KMS-11 (cell line): ENCODE results near the gene TSNAX.

Experiments
- H2AFZ ChIP-seq: fragments of 200-600 bp; sonication (generic); 2 replicates; pipeline ENCODE4 v1.6.1; 2016; ENCODE audit warnings: antibody characterized with exemption, mixed run types, low read depth
- H3K27ac ChIP-seq: fragments of 200-600 bp; sonication (generic); 2 replicates; pipeline ENCODE4 v1.6.1; 2016; ENCODE audit warnings: mild to moderate bottlenecking, mixed run types
- H3K27me3 ChIP-seq: fragments of 200-600 bp; sonication (generic); 2 replicates; pipeline ENCODE4 v1.6.1; 2017; ENCODE audit warnings: mild to moderate bottlenecking, low read depth, mixed run types, moderate library complexity; ENCODE audit not compliant: insufficient read depth
- H3K36me3 ChIP-seq: fragments of 200-600 bp; sonication (generic); 2 replicates; pipeline ENCODE4 v1.6.1; 2017; ENCODE audit warnings: mild to moderate bottlenecking, mixed run types; ENCODE audit not compliant: insufficient read depth
- H3K4me1 ChIP-seq: fragments of 200-600 bp; sonication (generic); 2 replicates; pipeline ENCODE4 v1.6.1; 2016; ENCODE audit warnings: mild to moderate bottlenecking, low read depth, mixed run types; ENCODE audit not compliant: poor library complexity, severe bottlenecking
- H3K4me2 ChIP-seq: fragments of 200-600 bp; sonication (generic); 2 replicates; pipeline ENCODE4 v1.7.0; 2016; ENCODE audit warnings: mild to moderate bottlenecking, mixed run types
- H3K4me3 ChIP-seq: fragments of 200-600 bp; sonication (generic); IDR thresholded peaks from 2 replicates; pipeline ENCODE4 v1.6.1; 2017; ENCODE audit warnings: low read depth, low read length, mixed read lengths; ENCODE audit not compliant: insufficient read depth
- H3K79me2 ChIP-seq: fragments of 200-600 bp; sonication (generic); 2 replicates; pipeline ENCODE4 v1.6.1; 2016; ENCODE audit warnings: low read depth, mixed run types; ENCODE audit not compliant: insufficient read depth
- H3K9ac ChIP-seq: fragments of 200-600 bp; sonication (generic); 2 replicates; pipeline ENCODE4 v1.6.1; 2016; ENCODE audit warnings: mild to moderate bottlenecking, mixed run types
- H4K20me1 ChIP-seq: fragments of 200-600 bp; sonication (generic); 2 replicates; pipeline ENCODE4 v1.6.1; 2016; ENCODE audit warnings: mild to moderate bottlenecking, mixed run types; ENCODE audit not compliant: insufficient read depth
- CTCF ChIP-seq: fragments of 200-600 bp; sonication (generic); conservative IDR thresholded peaks from 2 replicates; pipeline ENCODE4 v1.6.1; 2017; ENCODE audit warnings: low read depth, mild to moderate bottlenecking, antibody characterized with exemption, low read length, moderate library complexity, mixed read lengths

Gene TSNAX

GRCh38 chr1:231527586-231528171 is 790 bp upstream of the TSNAX start:
- Histone ChIP-seq H3K79me2 (peaks cover 15% of the 10 kb centered on the region), H3K4me2 (peak overlapping the region; percentile 95), H3K36me3 (no peaks in the 10 kb centered on the region), H4K20me1 (no peaks in the 10 kb centered on the region), H3K9ac (peak overlapping the region; percentile 82; the same call in 1 of the 2 replicates), H3K27ac (peak overlapping the region; percentile 82; the same call in 1 of the 2 replicates), H3K4me1 (peaks cover 19% of the 10 kb centered on the region), H2AFZ (peak overlapping the region; percentile 99), H3K4me3 (no peak overlapping the region), H3K27me3 (no peaks in the 10 kb centered on the region)
- TF ChIP-seq CTCF = no peak

GRCh38 chr1:231533240-231533639 is 4.8 kb downstream of the TSNAX start:
- Histone ChIP-seq H3K4me1 (peaks cover 10% of the 10 kb centered on the region), H3K27me3 (no peaks in the 10 kb centered on the region), H3K4me3 (no peak overlapping the region), H4K20me1 (no peaks in the 10 kb centered on the region), H3K27ac (no peak overlapping the region), H3K36me3 (0 out of 2 replicates have a peak, but pooled peaks cover 2% of the 10 kb centered on the region), H3K9ac (no peak overlapping the region), H3K4me2 (no peak overlapping the region), H3K79me2 (peaks cover 26% of the 10 kb centered on the region), H2AFZ (no peak overlapping the region)
- no peak for TF ChIP-seq CTCF

DNA sequence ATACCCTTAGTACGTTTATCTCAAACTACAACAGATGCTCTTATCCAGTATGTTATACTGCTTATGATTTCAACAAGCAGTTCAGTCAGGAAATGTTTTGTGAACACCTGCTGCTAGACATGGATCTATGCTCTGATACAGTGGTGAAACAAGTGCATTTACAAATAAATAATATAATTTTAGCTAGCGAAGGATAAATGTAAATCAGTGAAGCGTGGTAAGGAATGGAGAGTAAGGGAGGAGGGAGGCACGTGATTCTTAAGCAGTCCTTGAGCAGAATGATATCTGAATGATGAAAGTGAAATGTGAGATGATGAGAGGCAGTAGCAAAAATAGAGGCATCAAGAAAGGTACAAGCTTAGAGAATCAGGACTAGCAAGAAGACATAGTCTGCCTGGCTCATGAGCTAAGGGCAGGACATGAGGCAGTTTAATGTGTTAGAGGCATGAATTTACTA is 6.3 kb downstream of the TSNAX start:
- Histone ChIP-seq H3K4me1 (peaks cover 5% of the 10 kb centered on the region), H3K27ac (no peak overlapping the region), H3K4me3 (no peak overlapping the region), H3K4me2 (no peak overlapping the region), H3K9ac (no peak overlapping the region), H2AFZ (no peak overlapping the region), H3K79me2 (peaks cover 16% of the 10 kb centered on the region), H4K20me1 (no peaks in the 10 kb centered on the region), H3K36me3 (0 out of 2 replicates have a peak, but pooled peaks cover 2% of the 10 kb centered on the region), H3K27me3 (no peaks in the 10 kb centered on the region)
- TF ChIP-seq CTCF = no peak

DNA sequence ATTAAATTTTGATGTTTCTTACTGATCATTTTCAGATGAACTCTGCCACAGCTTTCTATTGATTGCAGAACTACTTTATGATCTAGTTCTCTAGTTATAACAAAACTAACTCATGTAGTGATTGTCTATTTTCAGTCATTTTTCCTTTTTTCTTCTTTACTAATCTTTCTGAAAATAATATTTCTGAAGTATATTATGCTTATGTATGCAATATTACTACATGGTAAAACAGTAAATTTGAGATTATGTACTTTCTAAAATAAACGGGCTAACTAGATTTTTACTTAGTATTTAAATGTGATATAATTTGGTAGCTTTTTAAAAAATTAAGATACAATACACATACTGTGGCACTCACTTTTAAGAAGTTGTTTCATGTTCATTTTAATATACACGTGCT is 7.6 kb downstream of the TSNAX start:
- Histone ChIP-seq H2AFZ (no peak overlapping the region), H3K4me3 (no peak overlapping the region), H3K4me1 (no peaks in the 10 kb centered on the region), H4K20me1 (no peaks in the 10 kb centered on the region), H3K27ac (no peak overlapping the region), H3K9ac (no peak overlapping the region), H3K4me2 (no peak overlapping the region), H3K27me3 (no peaks in the 10 kb centered on the region), H3K79me2 (0 out of 2 replicates have a peak, but pooled peaks cover 11% of the 10 kb centered on the region), H3K36me3 (0 out of 2 replicates have a peak, but pooled peaks cover 2% of the 10 kb centered on the region)
- TF ChIP-seq CTCF = no peak
